Measurements from ENCODE around the gene SLC48A1. TPM values are rescaled to one million over a fixed set of nuclear protein-coding genes. Genes with fewer than 3 reads are reported as not detected.

SLC48A1 gene
- total RNA-seq, 4 donors from 2014 or later = 19.9 to 76.7 (median 23.1) TPM

- H3K4me3 ChIP-seq = peak overlapping the region in 2 of 4 donors; percentile 30 to 35
- peaks cover 66 to 96% (median 89%) of the 10 kb centered on the region in 4 donors for H3K4me1 ChIP-seq
- no peaks in the 10 kb centered on the region for H3K27me3 ChIP-seq
- H3K9me3 ChIP-seq = no peaks in the 10 kb centered on the region
- 59 to 80% methylated on average over 2 to 14 of the region's 14 CpGs for WGBS, 2 donors (ENCODE audit: low coverage in 1 of 2)
- in situ Hi-C loops (cut with MboI; ENCODE audit: low pct_ligation_motif_present in 1 of 4, low pct_unique_long_range_greater_than_20kb in 1 of 4, low sequenced_read_pairs in 3 of 4) (no loop called here), intact Hi-C loops (cut with DNase I; ENCODE audit: low total_unique reads) (no loop called here)
- peak; percentile 31 for DNase-seq
- H3K27ac ChIP-seq = peak overlapping the region; percentile 93 to 97 (median 96)
- TF ChIP-seq EP300 (IDR thresholded peaks at IDR 0.05; ENCODE audit: low read depth) (peak; percentile 48), POLR2AphosphoS5 (IDR thresholded peaks at IDR 0.05) (peak in 2 of 3 donors; percentile 14 to 49), POLR2A (IDR thresholded peaks at IDR 0.05) (no peak), CTCF (IDR thresholded peaks at IDR 0.05) (no peak)
- no peaks in the 10 kb centered on the region for H3K36me3 ChIP-seq
Observed at GRCh38 chr12:47811581-47812484, 38.8 kb downstream of the SLC48A1 start.

- peak overlapping the region; percentile 93 to 97 (median 96) for H3K27ac ChIP-seq
- no peaks in the 10 kb centered on the region for H3K27me3 ChIP-seq
- TF ChIP-seq CTCF (IDR thresholded peaks at IDR 0.05) (peak in 1 of 5 experiments; percentile 16), EP300 (IDR thresholded peaks at IDR 0.05; ENCODE audit: low read depth) (no peak), POLR2AphosphoS5 (IDR thresholded peaks at IDR 0.05) (peak; percentile 67 to 70 (median 70)), POLR2A (IDR thresholded peaks at IDR 0.05) (peak; percentile 57)
- DNase-seq = peak; percentile 89
- intact Hi-C loops (cut with DNase I; ENCODE audit: low total_unique reads) (no loop called here), in situ Hi-C loops (cut with MboI; ENCODE audit: low pct_ligation_motif_present in 1 of 4, low pct_unique_long_range_greater_than_20kb in 1 of 4, low sequenced_read_pairs in 3 of 4) (no loop called here)
- H3K9me3 ChIP-seq = no peaks in the 10 kb centered on the region
- no peaks in the 10 kb centered on the region for H3K36me3 ChIP-seq
- 0 to 1% methylated on average over 7 to 37 of the region's 37 CpGs for WGBS, 2 donors (ENCODE audit: low coverage in 1 of 2)
- H3K4me3 ChIP-seq = peak overlapping the region; percentile 6 to 52 (median 32)
- H3K4me1 ChIP-seq = peaks cover 56 to 96% (median 90%) of the 10 kb centered on the region in 4 donors
Observed at GRCh38 chr12:47812797-47813510, 39.9 kb downstream of the SLC48A1 start.

- peaks cover 53 to 94% (median 90%) of the 10 kb centered on the region in 4 donors for H3K4me1 ChIP-seq
- peak overlapping the region; percentile 93 to 97 (median 96) for H3K27ac ChIP-seq
- intact Hi-C loops (cut with DNase I; ENCODE audit: low total_unique reads) = no loop called here
- H3K9me3 ChIP-seq = no peaks in the 10 kb centered on the region
- peak; percentile 49 for DNase-seq
- no peaks in the 10 kb centered on the region for H3K36me3 ChIP-seq
- TF ChIP-seq CTCF (IDR thresholded peaks at IDR 0.05) (no peak), POLR2A (IDR thresholded peaks at IDR 0.05) (no peak), POLR2AphosphoS5 (IDR thresholded peaks at IDR 0.05) (no peak), EP300 (IDR thresholded peaks at IDR 0.05; ENCODE audit: low read depth) (no peak)
- 42% methylated on average over 8 of the region's 9 CpGs; no CpG with 5 or more reads in 1 of the 2 donors for WGBS, 2 donors (ENCODE audit: low coverage in 1 of 2)
- H3K27me3 ChIP-seq = no peaks in the 10 kb centered on the region
- in situ Hi-C loops (cut with MboI; ENCODE audit: low pct_ligation_motif_present in 1 of 4, low pct_unique_long_range_greater_than_20kb in 1 of 4, low sequenced_read_pairs in 3 of 4) = no loop called here
- peak overlapping the region; percentile 5 to 52 (median 32) for H3K4me3 ChIP-seq
Observed at GRCh38 chr12:47813511-47814196, 40.6 kb downstream of the SLC48A1 start.
